HuH-7 (cell line): ENCODE data around the gene CYP11A1.

Source experiments
- DNase-seq: peaks from one replicate; pipeline ENCODE4 v3.0.0; 2011; ENCODE audit warnings: low spot score

CYP11A1 gene

GRCh38 chr15:74320352-74321247, 46.8 kb downstream of the CYP11A1 start:
- peak; percentile 71 for DNase-seq

GRCh38 chr15:74319596-74320351, 47.7 kb downstream of the CYP11A1 start:
- DNase-seq, result no peak

- no peak for DNase-seq
Observed at GRCh38 chr15:74319138-74319460, 48.3 kb downstream of the CYP11A1 start.

GRCh38 chr15:74318376-74319137, 48.9 kb downstream of the CYP11A1 start:
- no peak for DNase-seq

- no peak for DNase-seq
Observed at GRCh38 chr15:74317820-74318375, 49.5 kb downstream of the CYP11A1 start.

GRCh38 chr15:74316141-74316540, 51.3 kb downstream of the CYP11A1 start:
- no peak for DNase-seq

- DNase-seq, result no peak
Observed at GRCh38 chr15:74315626-74316025, 51.8 kb downstream of the CYP11A1 start.

- no peak for DNase-seq
Observed at GRCh38 chr15:74314795-74315438, 52.5 kb downstream of the CYP11A1 start.

GRCh38 chr15:74313889-74314288, 53.6 kb downstream of the CYP11A1 start:
- DNase-seq, result no peak

- DNase-seq, result no peak
Observed at GRCh38 chr15:74312445-74313007, 54.9 kb downstream of the CYP11A1 start.

GRCh38 chr15:74311734-74312444, 55.6 kb downstream of the CYP11A1 start:
- DNase-seq, result peak; percentile 72

- DNase-seq, result peak; percentile 68
Observed at GRCh38 chr15:74307827-74308811, 59.3 kb downstream of the CYP11A1 start.

- DNase-seq, result no peak
Observed at GRCh38 chr15:74306781-74307217, 60.6 kb downstream of the CYP11A1 start.

GRCh38 chr15:74305687-74306086, 61.8 kb downstream of the CYP11A1 start:
- DNase-seq, result no peak

GRCh38 chr15:74304431-74304830, 63.0 kb downstream of the CYP11A1 start:
- DNase-seq, result no peak

GRCh38 chr15:74303741-74304309, 63.6 kb downstream of the CYP11A1 start:
- DNase-seq, result no peak

- DNase-seq, result peak; percentile 79
Observed at GRCh38 chr15:74302821-74303359, 64.6 kb downstream of the CYP11A1 start.

- no peak for DNase-seq
Observed at GRCh38 chr15:74301583-74302361, 65.7 kb downstream of the CYP11A1 start.
